Muscle of arm (tissue), 12 donors: ENCODE measurements around the gene VAMP2. TPM values are rescaled to one million over a fixed set of nuclear protein-coding genes. Genes with fewer than 3 reads are reported as not detected.

Experiments
- DNase-seq: peaks from one replicate; pipeline ENCODE4 v3.0.0-alpha.2; 2013
- polyA plus RNA-seq, 12 donors: library from polyadenylated mRNA; unstranded; fragments of 120-200 nt; gene quantifications; one replicate each; pipeline ENCODE4 v1.2.1, GENCODE V29; 2013; ENCODE audit not compliant: insufficient read length in 12 of 12

Gene VAMP2
- polyA plus RNA-seq, 12 donors = 53.7 to 1,226 (median 62.8) TPM

DNA sequence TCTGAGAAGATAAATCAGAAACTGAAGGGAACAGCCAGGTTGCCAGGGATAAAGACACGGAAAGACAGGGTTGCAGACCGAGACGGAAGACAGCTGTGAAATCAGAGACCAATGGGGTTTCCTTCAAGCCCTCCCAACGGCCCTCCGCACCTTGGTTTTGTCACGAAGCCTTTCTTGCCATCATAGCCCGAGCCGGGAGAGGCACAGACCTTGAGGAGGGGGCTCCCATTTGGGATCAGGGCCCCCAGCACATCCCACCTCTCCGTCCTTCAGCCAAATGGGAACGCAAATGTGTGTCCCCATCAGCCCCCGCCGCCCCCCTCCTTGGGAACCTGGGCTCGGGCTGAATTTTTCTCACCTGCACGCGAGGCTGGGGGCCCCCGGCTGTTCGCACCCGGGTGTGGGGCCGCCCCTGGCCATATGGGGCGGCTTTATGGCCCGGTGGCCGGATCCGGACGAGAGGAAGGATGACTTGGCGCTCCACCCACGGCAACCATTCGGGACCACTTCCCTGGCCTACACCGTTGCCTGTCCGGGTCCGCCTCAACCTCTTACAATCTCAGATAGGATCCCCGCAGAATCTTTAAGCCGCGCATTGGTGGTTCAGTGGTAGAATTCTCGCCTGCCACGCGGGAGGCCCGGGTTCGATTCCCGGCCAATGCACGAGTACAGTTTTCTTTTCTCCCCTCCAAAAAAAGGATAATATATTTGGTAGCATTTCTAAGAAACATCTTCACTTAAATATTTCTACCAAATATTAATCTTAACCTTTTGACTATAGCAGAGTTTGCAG lies 37.4 kb downstream of the VAMP2 start:
- DNase-seq = peak; percentile 87

DNA sequence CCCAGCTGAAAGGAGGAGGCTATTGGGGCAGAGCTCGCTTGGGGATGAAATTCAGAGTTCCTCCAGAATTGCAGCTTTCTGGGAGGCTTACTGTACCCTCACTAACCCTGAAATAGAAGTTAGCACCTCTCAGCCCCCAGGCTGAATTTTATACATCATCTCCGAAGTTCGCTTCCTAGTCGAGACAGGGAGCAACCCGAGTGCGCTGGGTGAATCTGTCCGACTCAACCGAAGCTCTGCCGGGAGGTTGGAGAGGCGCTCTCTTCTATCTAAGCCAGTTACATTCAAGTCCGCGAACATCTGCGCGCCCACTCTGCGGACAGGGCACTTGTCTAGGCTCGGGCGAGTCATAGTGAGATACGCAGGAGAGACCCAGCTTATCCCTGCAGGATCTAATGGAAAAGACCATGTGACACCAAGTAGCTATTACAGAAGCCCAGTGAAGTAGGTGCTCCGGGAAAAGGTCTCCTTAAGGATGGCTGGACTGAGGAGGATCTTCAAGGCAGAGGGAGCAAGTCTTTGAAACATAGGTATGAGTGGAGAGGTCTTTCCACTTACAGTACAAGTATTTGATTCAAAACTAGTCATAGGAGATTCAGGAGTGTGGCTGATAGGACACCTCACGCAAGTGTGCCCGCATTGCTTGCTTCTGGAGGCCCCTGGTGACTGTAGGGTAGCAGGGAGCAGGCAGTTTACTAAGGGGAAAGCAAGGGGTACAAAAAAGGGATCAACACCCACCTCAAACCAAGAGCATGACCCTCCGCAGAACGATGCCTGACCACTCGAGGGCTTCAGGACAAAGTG lies 38.2 kb downstream of the VAMP2 start:
- DNase-seq = no peak

DNA sequence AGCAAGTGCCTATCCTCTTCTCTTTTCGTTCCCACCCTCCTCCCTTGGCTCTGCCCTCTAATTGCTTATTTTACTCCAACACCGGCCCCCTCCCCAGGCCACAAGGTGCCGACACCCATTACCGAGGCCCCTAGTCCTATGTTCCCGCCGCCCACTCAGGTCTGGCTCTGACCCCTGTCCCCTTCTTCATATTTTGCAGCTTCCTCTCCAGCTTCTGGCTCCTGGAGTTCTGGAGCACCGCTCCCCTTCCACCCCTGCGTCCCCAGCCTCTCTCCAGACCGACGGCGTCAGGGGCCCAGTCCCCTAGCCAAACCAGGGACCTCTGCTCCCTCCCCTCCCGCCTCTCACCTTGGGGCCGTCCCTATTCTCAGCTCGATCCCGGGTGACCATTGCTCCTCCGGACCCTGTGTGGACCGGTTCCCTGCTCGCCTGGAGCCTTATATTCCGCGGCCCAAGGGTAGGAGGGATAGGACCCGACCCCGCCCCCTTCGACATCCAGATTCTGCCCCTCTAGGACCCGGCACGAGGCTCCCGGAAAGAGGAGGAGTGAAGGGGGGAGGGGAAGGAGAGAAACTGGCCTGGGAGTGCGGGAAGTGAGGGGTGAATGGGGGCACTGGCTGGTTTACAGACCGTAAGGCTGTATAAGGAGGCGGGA lies 38.9 kb downstream of the VAMP2 start, which contains the start of gene HES7:
Gene HES7 (minus strand): TSS at position 412 of the 655 bp plus-strand sequence. CDS start 22 bp downstream, at position 390.
- no peak for DNase-seq

DNA sequence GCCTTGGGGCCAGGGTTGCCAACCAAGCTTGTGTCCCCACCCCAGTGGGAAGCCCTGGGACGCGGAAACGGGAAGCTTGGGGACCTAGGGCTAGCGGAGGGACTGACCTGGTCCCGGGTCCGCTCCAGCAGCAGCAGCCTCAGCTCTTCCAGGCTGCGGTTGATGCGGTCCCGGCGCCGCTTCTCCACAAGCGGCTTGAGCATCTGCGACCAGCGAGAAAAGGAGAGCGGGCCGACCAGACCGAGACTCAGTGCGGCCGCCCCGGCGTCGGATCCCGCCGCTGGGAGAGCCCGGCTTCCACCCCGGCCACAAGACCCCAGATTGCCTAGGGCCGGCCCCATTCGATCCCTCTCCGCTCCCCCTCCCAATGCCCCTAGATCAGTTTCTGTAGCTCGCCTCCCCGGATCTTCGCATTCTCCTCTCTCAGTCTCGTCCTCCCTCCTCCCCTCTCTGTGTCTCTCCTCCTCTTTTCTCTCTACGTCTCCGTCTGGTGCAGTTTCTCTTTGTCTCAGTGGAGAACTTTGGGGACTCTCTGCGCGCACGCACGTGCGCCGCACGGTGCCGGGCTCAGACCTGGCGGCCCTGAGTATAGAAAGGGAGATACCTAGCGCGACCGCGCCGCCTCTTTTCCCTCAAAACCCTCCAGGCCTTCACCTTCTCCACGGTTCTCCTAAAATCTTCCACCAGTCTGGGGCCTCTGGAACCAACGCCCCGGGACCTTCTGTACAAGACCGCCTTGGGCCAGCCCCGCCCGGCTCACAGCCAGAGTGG lies 39.6 kb downstream of the VAMP2 start:
- DNase-seq = no peak

- no peak for DNase-seq
Observed at GRCh38 chr17:8122422-8122923, 40.3 kb downstream of the VAMP2 start.

DNA sequence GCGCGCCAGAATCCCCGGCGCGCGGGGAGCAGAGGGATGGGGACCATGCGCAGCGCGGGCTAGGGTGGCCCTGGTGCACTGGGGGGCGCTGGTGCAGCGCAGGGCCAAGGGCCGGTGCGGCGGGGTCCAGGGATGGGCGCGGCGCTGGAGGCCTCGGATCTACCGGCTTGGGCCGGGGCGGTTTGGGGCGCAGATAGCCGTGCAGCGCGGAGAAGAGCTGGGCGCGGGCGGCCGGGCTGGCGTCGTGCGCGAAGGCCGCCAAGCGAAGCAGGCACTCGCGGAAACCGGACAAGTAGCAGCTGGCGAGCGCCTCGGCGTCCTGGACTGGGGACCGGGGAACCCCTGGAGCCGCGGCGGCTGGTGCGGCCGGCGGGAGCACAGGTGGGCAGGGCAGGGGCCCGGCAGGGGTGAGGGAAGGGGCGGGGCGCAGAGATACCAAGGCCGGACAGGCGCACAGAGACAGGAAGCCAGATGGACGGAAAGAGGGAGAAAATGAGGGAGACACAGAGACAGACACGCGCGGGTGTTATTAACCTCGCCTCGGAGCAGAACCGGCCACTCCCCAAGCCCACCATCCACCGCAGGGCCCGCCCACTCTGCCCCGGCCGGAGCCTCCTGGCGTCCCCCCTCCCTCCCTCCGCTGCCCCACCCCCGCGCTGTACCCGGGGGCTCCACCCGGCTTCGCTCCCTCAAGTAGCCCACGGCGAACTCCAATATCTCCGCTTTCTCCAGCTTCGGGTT lies 40.9 kb downstream of the VAMP2 start:
- peak; percentile 38 for DNase-seq

- no peak for DNase-seq
Observed at GRCh38 chr17:8121407-8121680, 41.4 kb downstream of the VAMP2 start.

- peak; percentile 4 for DNase-seq
Observed at GRCh38 chr17:8120520-8121406, 42.0 kb downstream of the VAMP2 start.

- peak; percentile 95 for DNase-seq
Observed at GRCh38 chr17:8119581-8120519, 42.9 kb downstream of the VAMP2 start.

GRCh38 chr17:8118769-8119580 lies 43.8 kb downstream of the VAMP2 start:
- DNase-seq = peak; percentile 85

DNA sequence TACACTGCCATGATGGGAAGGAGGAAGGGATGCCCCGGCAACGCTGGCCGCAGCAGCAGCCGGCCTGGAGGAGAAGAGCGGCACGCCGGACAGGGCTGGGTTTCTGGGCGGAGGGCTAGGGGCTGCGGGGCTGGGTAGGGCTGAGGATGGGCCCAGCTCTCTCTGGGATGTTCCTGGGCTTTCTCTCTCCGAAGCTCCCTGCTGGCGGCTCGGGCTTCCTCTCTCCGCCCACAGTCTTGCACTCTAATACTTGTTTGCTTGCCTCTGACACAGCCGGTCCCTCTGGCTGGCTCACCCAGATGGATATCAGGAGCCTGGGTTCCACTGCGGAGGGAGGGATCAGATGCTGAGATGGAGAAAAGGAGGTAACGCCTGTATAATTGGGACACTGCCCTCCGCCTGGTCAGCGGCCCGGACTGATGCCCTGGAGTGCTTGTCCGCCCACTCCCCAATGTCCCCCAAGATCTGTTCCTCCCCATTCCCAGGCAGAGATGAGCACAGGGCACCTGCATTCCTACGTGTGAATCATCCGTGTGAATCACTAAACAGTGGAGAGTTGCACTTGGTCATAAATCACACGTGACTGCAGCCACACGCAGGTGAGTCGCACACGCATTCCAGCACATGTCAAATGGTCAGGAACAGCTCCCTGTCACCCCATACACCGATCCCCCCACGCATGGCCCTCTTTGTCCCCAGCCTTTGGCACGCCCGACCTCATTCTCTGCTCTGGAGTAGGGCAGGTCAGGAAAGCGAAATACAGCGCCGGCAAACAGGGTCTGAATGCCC lies 44.6 kb downstream of the VAMP2 start, which contains the start of gene ALOXE3:
Gene ALOXE3 (minus strand): TSS at position 535 of the 789 bp plus-strand sequence. CDS start 524 bp downstream, at position 11.
- DNase-seq = peak; percentile 23

DNA sequence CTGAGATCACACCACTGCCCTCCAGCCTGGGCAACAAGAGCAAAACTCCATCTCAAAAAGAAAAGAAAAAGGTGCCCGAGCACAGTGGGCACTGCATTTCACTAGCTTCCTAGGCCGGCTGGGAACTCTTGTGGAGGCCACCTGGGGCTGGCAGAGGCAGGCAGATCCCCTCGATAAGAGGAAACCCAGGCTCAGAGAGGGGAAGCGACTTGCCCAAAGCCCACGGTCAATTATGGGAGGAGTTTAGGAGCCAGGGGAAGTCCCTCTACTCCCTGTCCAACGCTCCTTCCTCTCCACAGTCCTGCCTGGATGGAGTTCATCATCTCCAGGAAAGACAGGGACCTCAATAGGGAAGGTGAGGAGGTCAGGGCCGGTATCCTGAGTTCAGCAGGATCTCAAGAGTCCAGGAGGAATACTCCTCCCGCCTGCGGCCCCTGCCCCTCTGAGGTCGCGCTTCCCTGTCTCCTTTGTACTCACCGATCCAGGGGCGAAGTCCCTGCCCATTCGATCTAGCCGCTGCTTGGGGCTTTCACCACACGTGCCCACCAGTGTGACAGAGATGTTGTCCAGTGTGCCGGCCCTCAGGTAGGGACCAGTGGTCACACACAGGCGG lies 45.3 kb downstream of the VAMP2 start:
- peak; percentile 5 for DNase-seq

GRCh38 chr17:8116776-8117175 lies 46.0 kb downstream of the VAMP2 start:
- DNase-seq = no peak

GRCh38 chr17:8110907-8111306 lies 51.8 kb downstream of the VAMP2 start:
- DNase-seq = no peak

- DNase-seq = no peak
Observed at GRCh38 chr17:8110456-8110804, 52.3 kb downstream of the VAMP2 start.
